T47D (cell line): ENCODE results near the gene SIRT6.
"Not testable (repeated sequence)": the region's sequence is repeated elsewhere in the genome, so short reads cannot be mapped to it uniquely, and the experiment has no call there.

Experiments used
- DNase-seq, 2 experiments: peaks; one replicate each; pipeline versions ENCODE4 v3.0.0 to v3.0.0-alpha.2; 2011 to 2012; ENCODE audit warnings: low read depth in 1 of 2, low spot score in 1 of 2
- JUND ChIP-seq: IDR thresholded peaks from 2 replicates; pipeline ENCODE4 v1.6.1; 2012; ENCODE audit warnings: low read depth
- in situ Hi-C: cut with HindIII; loops from 2 replicates; pipeline ENCODE4 v1.10.0; 2016; ENCODE audit warnings: low sequenced_read_pairs, low pct_unique_long_range_greater_than_20kb

Gene SIRT6

DNA sequence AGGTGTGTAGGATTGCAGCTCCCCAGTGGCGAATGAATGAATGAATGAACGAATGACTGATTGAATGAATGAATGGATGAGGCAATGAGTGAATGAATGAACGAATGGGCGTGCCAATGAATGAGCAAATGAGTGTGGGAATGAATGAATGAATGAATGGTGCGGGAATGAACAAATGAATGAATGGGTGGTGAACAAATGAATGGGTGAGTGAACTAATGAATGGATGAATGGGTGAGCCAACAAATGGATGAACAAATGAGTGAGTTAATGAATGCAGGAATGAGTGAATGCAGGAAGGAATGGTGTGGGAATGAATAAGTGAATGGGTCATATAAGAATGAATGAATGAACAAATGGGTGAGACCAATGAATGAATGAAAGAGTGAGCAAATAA, 14.9 kb upstream of the SIRT6 start:
- in situ Hi-C loops, result no loop called here
- DNase-seq, result no peak
- no peak for TF ChIP-seq JUND

DNA sequence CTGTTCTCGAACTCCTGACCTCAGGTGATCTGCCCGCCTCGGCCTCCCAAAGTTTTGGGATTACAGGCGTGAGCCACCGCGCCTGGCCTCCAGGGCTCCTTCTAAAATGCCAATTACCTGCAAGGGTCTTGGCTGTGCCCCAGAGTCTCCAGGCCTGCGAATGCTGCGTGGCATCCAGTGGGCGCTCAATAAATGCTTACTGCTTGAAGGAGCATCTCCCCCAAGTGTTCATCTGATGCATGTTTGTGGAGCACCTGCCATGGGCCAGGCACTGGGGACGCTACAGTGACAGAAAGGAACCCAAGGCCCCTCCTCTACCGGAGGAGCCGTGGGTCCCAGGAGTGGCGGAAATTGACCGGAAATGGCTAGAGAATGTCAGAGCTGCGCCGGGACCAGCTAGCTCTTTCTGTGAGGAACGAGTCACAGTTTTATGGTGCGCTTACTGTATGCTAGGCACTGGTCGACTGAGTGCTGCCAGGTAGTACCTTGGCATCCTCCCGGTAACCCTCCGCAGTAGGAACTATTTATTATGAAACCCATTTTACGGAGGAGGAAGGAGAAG, 14.3 kb upstream of the SIRT6 start:
- in situ Hi-C loops, result no loop called here
- no peak for DNase-seq
- TF ChIP-seq JUND, result no peak

- in situ Hi-C loops, result no loop called here
- TF ChIP-seq JUND, result no peak
Measured at GRCh38 chr19:4196009-4196408, 13.6 kb upstream of the SIRT6 start.

DNA sequence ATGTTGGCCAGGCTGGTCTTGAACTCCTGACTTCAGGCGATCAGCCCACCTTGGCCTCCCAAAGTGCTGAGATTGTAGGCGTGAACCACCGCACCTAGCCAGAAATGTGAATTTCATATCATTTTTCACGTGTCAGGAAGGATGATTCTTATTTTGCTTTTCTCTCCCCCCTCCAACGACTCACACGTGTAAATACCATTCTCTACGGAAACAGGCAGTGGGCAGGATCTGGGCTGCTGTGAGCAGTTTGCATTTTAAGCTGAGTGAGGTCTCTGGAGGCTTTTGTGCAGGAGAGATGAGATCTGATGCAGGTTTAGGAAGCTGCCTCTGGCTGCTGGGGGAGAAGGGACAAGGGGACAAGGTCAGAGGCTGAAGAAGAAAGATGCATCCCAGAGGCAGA, 12.0 kb upstream of the SIRT6 start:
- no peak for DNase-seq
- in situ Hi-C loops, result no loop called here
- no peak for TF ChIP-seq JUND

More at GRCh38 chr19:4196009-4196408, 13.6 kb upstream of the SIRT6 start:
- DNase-seq, result no peak

DNA sequence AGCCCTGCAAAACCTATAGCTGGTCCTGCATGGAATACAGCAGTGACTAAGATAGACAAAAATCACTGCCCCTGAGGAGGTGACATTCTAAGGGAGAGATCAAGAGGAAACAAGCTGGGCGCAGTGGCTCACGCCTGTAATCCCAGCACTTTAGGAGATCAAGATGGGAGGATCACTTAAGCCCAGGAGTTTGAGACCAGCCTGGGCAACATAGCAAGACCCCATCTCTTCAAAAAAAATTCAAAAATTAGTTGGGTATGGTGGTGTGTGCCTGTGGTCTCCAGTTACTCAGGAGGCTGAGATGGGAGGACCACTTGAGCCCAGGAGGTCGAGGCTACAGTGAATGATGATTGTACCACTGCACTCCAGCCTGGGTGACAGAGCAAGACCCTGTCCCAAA, 10.2 kb upstream of the SIRT6 start:
- in situ Hi-C loops, DNase-seq: not testable (repeated sequence)

GRCh38 chr19:4189641-4190040, 7.3 kb upstream of the SIRT6 start:
- no peak for TF ChIP-seq JUND
- DNase-seq, result no peak
- in situ Hi-C loops, result no loop called here

DNA sequence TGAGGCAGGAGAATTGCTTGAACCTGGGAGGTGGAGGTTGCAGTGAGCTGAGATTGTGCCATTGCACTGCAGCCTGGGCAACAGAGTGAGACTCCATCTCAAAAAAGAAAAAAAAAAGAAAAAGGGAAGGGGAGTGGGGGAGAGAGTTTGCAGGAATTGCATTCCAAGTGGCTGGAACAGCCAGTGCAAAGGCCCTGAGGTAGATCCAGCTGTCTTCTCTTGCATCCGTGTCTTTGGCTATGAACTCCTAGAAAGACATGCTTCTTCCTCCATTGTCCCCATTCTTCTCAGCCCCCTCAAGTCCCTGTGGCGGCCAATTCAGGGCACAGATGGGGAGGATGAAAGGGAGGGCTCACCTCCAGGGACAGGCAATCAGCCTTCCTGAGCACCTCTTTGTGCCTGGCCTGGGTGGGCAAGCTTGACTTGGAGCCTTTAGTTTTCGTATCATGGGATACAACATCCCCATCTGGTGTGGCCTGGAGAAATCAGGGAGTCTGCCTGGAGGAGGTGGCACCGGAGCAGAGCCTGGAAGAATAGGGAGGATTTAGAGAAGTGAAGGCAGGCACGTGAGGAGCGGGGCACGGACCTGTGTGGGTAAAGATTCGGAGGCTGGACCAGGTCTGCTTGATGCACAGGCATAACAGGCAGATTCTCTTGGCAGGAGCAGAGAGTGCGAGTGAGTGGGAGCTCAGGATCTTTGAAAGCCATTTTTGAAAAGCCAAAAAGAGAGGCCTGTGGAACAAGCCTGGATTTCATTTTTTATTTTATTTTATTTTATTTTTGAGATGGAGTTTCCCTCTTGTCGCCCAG, 5.2 kb upstream of the SIRT6 start:
- no peak for TF ChIP-seq JUND
- in situ Hi-C loops, result no loop called here
- no peak for DNase-seq

GRCh38 chr19:4186087-4186993, 4.0 kb upstream of the SIRT6 start:
- in situ Hi-C loops, result no loop called here
- TF ChIP-seq JUND, result no peak
- peak; percentile 63 to 81 for DNase-seq

GRCh38 chr19:4185413-4186086, 3.2 kb upstream of the SIRT6 start:
- in situ Hi-C loops, result no loop called here
- no peak for DNase-seq
- no peak for TF ChIP-seq JUND

DNA sequence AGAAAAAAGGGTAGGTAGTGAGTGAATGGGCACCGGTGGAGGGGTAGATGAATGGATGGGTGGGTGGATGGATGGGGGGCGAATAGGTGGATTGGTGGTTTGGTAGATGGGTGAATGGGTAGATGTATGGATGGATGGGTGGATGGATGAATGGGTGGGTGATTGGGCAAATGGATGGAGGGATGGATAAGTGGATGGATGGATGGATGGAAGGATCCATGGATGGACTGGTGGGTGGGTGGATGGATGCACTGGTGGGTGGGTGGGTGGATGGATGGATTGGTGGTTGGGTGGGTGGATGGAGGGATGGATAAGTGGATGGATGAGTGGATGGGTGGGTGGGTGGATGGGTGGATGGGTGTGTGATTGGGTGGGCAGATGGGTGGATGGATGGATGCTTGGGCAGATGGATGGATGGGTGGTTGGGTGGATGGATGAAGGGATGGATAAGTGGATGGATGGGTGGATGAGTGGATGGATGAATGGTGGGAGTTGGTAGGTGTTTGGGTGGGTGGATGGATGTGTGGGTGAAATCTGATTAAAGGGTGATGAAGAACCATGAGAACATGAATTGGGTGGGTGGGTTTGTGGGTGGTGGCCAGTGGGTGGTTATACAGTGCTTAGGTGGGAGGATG, 2.5 kb upstream of the SIRT6 start:
- DNase-seq, result no peak
- no peak for TF ChIP-seq JUND
- in situ Hi-C loops, result no loop called here

DNA sequence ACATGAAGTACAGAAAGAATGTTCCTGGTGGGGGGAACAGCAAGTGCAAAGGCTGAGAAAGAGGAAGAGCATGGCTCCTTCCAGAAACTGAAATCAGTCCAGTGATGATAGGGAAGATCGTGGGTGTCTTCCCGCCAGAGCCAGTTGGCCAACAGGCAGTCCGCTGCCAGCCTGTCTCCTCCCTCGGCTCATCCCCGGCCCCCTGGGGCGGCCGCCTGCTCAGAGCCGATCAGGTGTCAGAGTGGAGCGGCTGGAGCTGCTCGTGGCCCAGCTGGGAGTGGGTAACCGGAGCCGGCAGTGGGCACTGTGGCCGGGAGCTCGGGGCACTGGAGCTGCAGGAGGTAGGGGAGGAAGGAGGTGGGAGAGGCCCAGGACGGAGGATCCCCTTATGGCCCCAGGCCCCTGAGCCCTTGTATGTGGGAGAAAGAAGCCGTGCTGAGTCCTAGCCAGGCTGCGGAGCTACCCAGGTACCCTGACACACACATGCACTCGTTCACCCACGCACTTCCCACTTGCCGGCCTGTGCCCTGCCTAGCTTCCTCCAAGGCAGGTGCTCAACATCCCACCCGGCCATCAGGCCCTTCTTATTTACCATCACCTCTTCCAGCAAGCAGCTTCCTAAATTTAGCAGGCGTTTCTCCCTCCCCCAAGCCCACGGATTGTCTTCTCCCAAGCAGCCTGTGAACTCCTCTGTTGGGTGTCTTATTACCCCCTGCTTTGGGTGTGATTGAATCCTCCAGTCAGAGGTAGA, 1.8 kb upstream of the SIRT6 start:
- DNase-seq, result no peak
- in situ Hi-C loops, result no loop called here
- no peak for TF ChIP-seq JUND
